ENCODE data around the gene TP53I11. TPM values are rescaled to one million over a fixed set of nuclear protein-coding genes. Genes with fewer than 3 reads are reported as not detected.

Gene TP53I11
- total RNA-seq, 1 experiment from 2014 or later: 46.9 TPM

DNA sequence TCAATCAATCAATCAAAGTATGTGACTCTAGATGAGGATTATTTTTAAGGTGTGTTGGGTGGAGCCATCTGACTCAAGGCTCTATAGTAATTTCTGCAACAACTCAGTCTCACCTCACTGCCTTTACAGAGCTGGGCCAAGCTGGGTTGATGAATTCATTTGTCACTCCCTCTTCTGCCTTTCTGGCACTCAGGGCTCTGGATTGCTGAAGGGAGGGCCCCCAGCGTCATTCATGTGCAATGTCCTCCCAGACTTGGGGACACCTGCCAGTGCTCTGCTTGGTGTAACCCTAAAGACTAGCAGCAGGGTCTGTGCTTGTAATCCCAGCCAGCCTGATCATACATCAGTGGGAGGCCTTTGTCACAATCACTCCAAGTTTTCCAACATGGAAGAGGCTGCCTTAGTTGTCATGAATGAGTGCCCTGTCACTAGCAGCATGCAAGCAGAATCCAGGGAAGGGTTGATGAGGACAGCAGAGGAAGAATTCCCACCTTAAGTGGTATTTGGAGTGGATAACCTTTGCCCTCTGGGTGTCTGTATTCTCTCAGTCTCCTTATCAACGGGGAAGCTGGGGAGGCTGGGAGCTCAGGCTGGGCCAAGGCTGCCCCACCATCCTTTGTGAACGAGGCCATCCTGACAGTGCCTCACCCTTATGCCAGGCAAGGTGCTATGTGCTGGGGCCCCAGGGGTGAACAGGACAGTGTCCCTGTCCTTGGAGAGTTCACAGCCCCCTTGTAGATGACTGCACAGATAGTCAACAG, 2.0 kb upstream of the TP53I11 start:
- DNase-seq (ENCODE audit: low read depth, low spot score): no peak
- ChIA-PET POLR2A (interaction anchor here (0.6 kb wide), 1 partner anchor 894 kb away, joined by 4 read pairs; the partner anchor contains the start of gene CRY2), RAD21 (ENCODE audit: low non-redundant PET in 1 of 2, low total read pairs in 2 of 2, uncharacterized antibody in 2 of 2, unreplicated experiment in 2 of 2) (no interaction called here), CTCF (interaction anchor here (1.3 kb wide), 1 partner anchor 15 kb away, joined by 3 read pairs; no protein-coding TSS in a partner anchor)
- Histone ChIP-seq H3K79me2 (ENCODE audit: insufficient read depth, low read length) (peaks cover 12% of the 10 kb centered on the region; the same call in 1 of the 2 replicates), H3K4me3 (replicated peaks in 1 of 2; ENCODE audit: low read depth in 1 of 2, low read length in 2 of 2) (no peak overlapping the region), H3K36me3 (ENCODE audit: control insufficient read depth in 1 of 2, insufficient read depth in 2 of 2, low read length in 2 of 2) (no peaks in the 10 kb centered on the region), H3K4me1 (ENCODE audit: control insufficient read depth in 1 of 2, insufficient read depth in 2 of 2, low read length in 2 of 2) (peaks cover 7 to 28% of the 10 kb centered on the region in 2 experiments; a peak in 3 of 4 replicates), H2AFZ (ENCODE audit: low read depth, low read length, poor library complexity, severe bottlenecking) (no peak overlapping the region), H3K9me3 (ENCODE audit: control insufficient read depth in 1 of 2, insufficient read depth in 1 of 2, low read depth in 1 of 2, low read length in 2 of 2) (no peaks in the 10 kb centered on the region), H3K9me2 (ENCODE audit: insufficient read depth) (no peaks in the 10 kb centered on the region), H3K27me3 (ENCODE audit: insufficient read depth, low read length) (no peaks in the 10 kb centered on the region), H3K4me2 (ENCODE audit: low read length) (no peak overlapping the region), H4K20me1 (ENCODE audit: insufficient read depth) (no peaks in the 10 kb centered on the region), H3K27ac (ENCODE audit: low read depth, low read length) (no peak overlapping the region), H3K9ac (ENCODE audit: low read length) (no peak overlapping the region)
- no TSS peak for BruUV-seq (replicated peaks)
- intact Hi-C loops (cut with micrococcal nuclease): no loop called here
- ATAC-seq: no peak
- TF ChIP-seq, protein P1, sequence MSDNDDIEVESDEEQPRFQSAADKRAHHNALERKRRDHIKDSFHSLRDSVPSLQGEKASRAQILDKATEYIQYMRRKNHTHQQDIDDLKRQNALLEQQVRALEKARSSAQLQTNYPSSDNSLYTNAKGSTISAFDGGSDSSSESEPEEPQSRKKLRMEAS (IDR thresholded peaks at IDR 0.05): no peak
- TF ChIP-seq ZNF274 (IDR thresholded peaks at IDR 0.05; ENCODE audit: low read depth, low read length): no peak

DNA sequence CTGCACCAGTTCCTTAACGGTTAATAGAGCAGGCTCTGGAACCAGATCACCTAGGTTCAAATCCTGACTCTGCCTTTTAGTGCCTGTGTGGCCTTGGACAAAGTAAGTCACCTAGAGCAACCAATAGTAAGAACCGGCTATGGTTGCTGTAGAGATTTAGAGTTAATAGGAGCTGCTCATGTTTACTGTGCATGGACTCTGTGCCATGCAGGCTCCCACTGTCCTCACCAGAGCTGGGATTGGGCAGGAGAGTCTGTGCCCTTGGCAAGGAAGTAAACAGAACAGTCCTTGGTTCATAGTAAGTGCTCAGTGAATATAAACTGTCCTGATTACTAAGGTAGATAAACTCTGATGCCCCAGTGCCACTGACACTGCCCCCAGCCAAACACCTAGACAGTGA, 1.4 kb upstream of the TP53I11 start:
- RAD21 ChIA-PET (ENCODE audit: low non-redundant PET in 1 of 2, low total read pairs in 2 of 2, uncharacterized antibody in 2 of 2, unreplicated experiment in 2 of 2): no interaction called here
- intact Hi-C loops (cut with micrococcal nuclease): no loop called here
- no peak for ATAC-seq
- Histone ChIP-seq H3K4me3 (replicated peaks in 1 of 2; ENCODE audit: low read depth in 1 of 2, low read length in 2 of 2) (no peak overlapping the region), H3K27ac (ENCODE audit: low read depth, low read length) (no peak overlapping the region), H3K79me2 (ENCODE audit: insufficient read depth, low read length) (peaks cover 12% of the 10 kb centered on the region; the same call in 1 of the 2 replicates), H3K4me2 (ENCODE audit: low read length) (no peak overlapping the region), H3K9ac (ENCODE audit: low read length) (no peak overlapping the region), H3K9me2 (ENCODE audit: insufficient read depth) (no peaks in the 10 kb centered on the region), H3K27me3 (ENCODE audit: insufficient read depth, low read length) (no peaks in the 10 kb centered on the region), H4K20me1 (ENCODE audit: insufficient read depth) (no peaks in the 10 kb centered on the region), H3K4me1 (ENCODE audit: control insufficient read depth in 1 of 2, insufficient read depth in 2 of 2, low read length in 2 of 2) (peaks cover 7 to 28% of the 10 kb centered on the region in 2 experiments; a peak in 3 of 4 replicates), H3K9me3 (ENCODE audit: control insufficient read depth in 1 of 2, insufficient read depth in 1 of 2, low read depth in 1 of 2, low read length in 2 of 2) (no peaks in the 10 kb centered on the region), H3K36me3 (ENCODE audit: control insufficient read depth in 1 of 2, insufficient read depth in 2 of 2, low read length in 2 of 2) (no peaks in the 10 kb centered on the region), H2AFZ (ENCODE audit: low read depth, low read length, poor library complexity, severe bottlenecking) (no peak overlapping the region)
- CTCF ChIA-PET: no interaction called here
- no peak for DNase-seq (ENCODE audit: low read depth, low spot score)
- POLR2A ChIA-PET: interaction anchor here (0.6 kb wide), 1 partner anchor 895 kb away, joined by 4 read pairs; the partner anchor contains the start of gene CRY2
- no TSS peak for BruUV-seq (replicated peaks)
- TF ChIP-seq JUND (IDR thresholded peaks at IDR 0.05) (no peak), POLR2AphosphoS5 (IDR thresholded peaks at IDR 0.05; ENCODE audit: low read depth, low read length) (no peak), SP1 (IDR thresholded peaks at IDR 0.05; ENCODE audit: low read depth) (no peak), SIN3A (IDR thresholded peaks at IDR 0.05; ENCODE audit: low read depth) (no peak), SRF (IDR thresholded peaks at IDR 0.05; ENCODE audit: low read depth) (no peak), ZFX (IDR thresholded peaks at IDR 0.05) (no peak), POLR2A (IDR thresholded peaks at IDR 0.05; ENCODE audit: borderline replicate concordance, extremely low read depth, insufficient read depth, insufficient read length) (no peak), ZBTB33 (IDR thresholded peaks at IDR 0.05; ENCODE audit: extremely low read depth, insufficient replicate concordance, low read length) (no peak), CEBPB (IDR thresholded peaks at IDR 0.05; ENCODE audit: low read depth) (no peak), ELF1 (IDR thresholded peaks at IDR 0.05; ENCODE audit: borderline replicate concordance, low read depth) (no peak), FOSL1 (IDR thresholded peaks at IDR 0.05; ENCODE audit: low read depth) (no peak), EGR1 (IDR thresholded peaks at IDR 0.05; ENCODE audit: low read depth) (no peak), TCF7L2 (IDR thresholded peaks at IDR 0.05; ENCODE audit: borderline replicate concordance, extremely low read depth, insufficient read depth, insufficient read length) (no peak)
- TF ChIP-seq, protein P2, sequence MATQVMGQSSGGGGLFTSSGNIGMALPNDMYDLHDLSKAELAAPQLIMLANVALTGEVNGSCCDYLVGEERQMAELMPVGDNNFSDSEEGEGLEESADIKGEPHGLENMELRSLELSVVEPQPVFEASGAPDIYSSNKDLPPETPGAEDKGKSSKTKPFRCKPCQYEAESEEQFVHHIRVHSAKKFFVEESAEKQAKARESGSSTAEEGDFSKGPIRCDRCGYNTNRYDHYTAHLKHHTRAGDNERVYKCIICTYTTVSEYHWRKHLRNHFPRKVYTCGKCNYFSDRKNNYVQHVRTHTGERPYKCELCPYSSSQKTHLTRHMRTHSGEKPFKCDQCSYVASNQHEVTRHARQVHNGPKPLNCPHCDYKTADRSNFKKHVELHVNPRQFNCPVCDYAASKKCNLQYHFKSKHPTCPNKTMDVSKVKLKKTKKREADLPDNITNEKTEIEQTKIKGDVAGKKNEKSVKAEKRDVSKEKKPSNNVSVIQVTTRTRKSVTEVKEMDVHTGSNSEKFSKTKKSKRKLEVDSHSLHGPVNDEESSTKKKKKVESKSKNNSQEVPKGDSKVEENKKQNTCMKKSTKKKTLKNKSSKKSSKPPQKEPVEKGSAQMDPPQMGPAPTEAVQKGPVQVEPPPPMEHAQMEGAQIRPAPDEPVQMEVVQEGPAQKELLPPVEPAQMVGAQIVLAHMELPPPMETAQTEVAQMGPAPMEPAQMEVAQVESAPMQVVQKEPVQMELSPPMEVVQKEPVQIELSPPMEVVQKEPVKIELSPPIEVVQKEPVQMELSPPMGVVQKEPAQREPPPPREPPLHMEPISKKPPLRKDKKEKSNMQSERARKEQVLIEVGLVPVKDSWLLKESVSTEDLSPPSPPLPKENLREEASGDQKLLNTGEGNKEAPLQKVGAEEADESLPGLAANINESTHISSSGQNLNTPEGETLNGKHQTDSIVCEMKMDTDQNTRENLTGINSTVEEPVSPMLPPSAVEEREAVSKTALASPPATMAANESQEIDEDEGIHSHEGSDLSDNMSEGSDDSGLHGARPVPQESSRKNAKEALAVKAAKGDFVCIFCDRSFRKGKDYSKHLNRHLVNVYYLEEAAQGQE (IDR thresholded peaks at IDR 0.05; ENCODE audit: low read depth): no peak

Data from HCT116 (cell line).